Natural killer cell (primary cell): ENCODE results near the gene SEMA6B. TPM values are rescaled to one million over a fixed set of nuclear protein-coding genes. Genes with fewer than 3 reads are reported as not detected.

Experiments
- ATAC-seq, 3 donors: fragments of 150-1000 bp in 2 of 3; fragments of 200-7000 bp in 1 of 3; cut with Tn5 transposase; 1 replicate in 1 of 3; 2 replicates in 2 of 3; pipeline ENCODE4 v1.10.0; 2021; ENCODE audit warnings: mild to moderate bottlenecking in 2 of 3, moderate library complexity in 2 of 3
- DNase-seq, 2 donors: peaks; one replicate each; pipeline versions ENCODE4 v3.0.0 to v3.0.0-alpha.2; 2013 to 2021; ENCODE audit warnings: mixed read lengths in 1 of 2
- H3K27ac ChIP-seq: one replicate; pipeline ENCODE4 v1.5.1; 2013; ENCODE audit warnings: mild to moderate bottlenecking, low read length
- H3K27me3 ChIP-seq: one replicate; pipeline ENCODE4 v1.6.1; 2013; ENCODE audit warnings: low read length; ENCODE audit not compliant: control insufficient read depth, insufficient read depth
- H3K36me3 ChIP-seq: one replicate; pipeline ENCODE4 v1.6.1; 2013; ENCODE audit warnings: low read length; ENCODE audit not compliant: control insufficient read depth, insufficient read depth
- H3K4me1 ChIP-seq: one replicate; pipeline ENCODE4 v1.6.1; 2013; ENCODE audit warnings: low read length; ENCODE audit not compliant: control insufficient read depth, insufficient read depth
- H3K4me3 ChIP-seq: one replicate; pipeline ENCODE4 v1.5.1; 2013; ENCODE audit warnings: low read length
- H3K9me3 ChIP-seq: one replicate; pipeline ENCODE4 v1.6.1; 2013; ENCODE audit warnings: low read length; ENCODE audit not compliant: control insufficient read depth, insufficient read depth
- H3K27ac Mint-ChIP-seq, 2 donors: one replicate each; pipeline ENCODE4 v1.8.0; 2022; ENCODE audit warnings: mild to moderate bottlenecking in 2 of 2, mixed read lengths in 2 of 2, moderate library complexity in 1 of 2
- H3K27me3 Mint-ChIP-seq, 2 donors: one replicate each; pipeline ENCODE4 v1.8.0; 2022; ENCODE audit warnings: low read depth in 2 of 2, mixed read lengths in 2 of 2
- H3K36me3 Mint-ChIP-seq: one replicate; pipeline ENCODE4 v1.8.0; 2022; ENCODE audit warnings: mixed read lengths
- H3K4me1 Mint-ChIP-seq, 2 donors: one replicate each; pipeline ENCODE4 v1.8.0; 2022; ENCODE audit warnings: mixed read lengths in 2 of 2
- H3K4me3 Mint-ChIP-seq: one replicate; pipeline ENCODE4 v1.8.0; 2022; ENCODE audit warnings: mild to moderate bottlenecking, moderate library complexity, mixed read lengths
- H3K9me3 Mint-ChIP-seq, 2 donors: one replicate each; pipeline ENCODE4 v1.8.0; 2022; ENCODE audit warnings: mixed read lengths in 2 of 2
- CTCF ChIP-seq: fragments of 200-600 bp; IDR thresholded peaks from one replicate; pipeline ENCODE4 v1.8.0; 2022; ENCODE audit warnings: antibody characterized with exemption
- WGBS: methylation state at CpG from one replicate; pipeline ENCODE4 v1.1.7; 2013; ENCODE audit warnings: missing lambda C conversion rate; ENCODE audit not compliant: insufficient coverage; 5-methylcytosine and 5-hydroxymethylcytosine counted together
- intact Hi-C: fragments of 100-400 bp; cut with micrococcal nuclease; formaldehyde crosslinking; loops from one replicate; pipeline ENCODE4 v1.14.2; 2022
- total RNA-seq, 4 donors: library from RNA; stranded (reverse); fragments of 120-200 nt in 1 of 4; gene quantifications; one replicate each; pipeline versions ENCODE4 v1.2.3 to v1.2.4, GENCODE V29; 2013 to 2022

The SEMA6B gene
- total RNA-seq, 3 donors from 2014 or later (not counting 1 experiment from before 2014, with no cell fraction given), result 0.50 to 5.4 TPM; not detected in 1

- H3K27me3 Mint-ChIP-seq, result peaks cover 0 to 8% of the 10 kb centered on the region in 2 donors
- H3K9me3 Mint-ChIP-seq, result no peaks in the 10 kb centered on the region
- DNase-seq (no peak), ATAC-seq (no peak)
- no peaks in the 10 kb centered on the region for H3K9me3 ChIP-seq
- H3K4me1 Mint-ChIP-seq, result no peaks in the 10 kb centered on the region
- TF ChIP-seq CTCF, result no peak
- no peaks in the 10 kb centered on the region for H3K36me3 ChIP-seq
- H3K27ac Mint-ChIP-seq, result no peak overlapping the region
- no peak overlapping the region for H3K4me3 Mint-ChIP-seq
- H3K27me3 ChIP-seq, result no peaks in the 10 kb centered on the region
- no peak overlapping the region for H3K4me3 ChIP-seq
- WGBS, result 90% methylated on average over 6 of the region's 6 CpGs
- no peak overlapping the region for H3K27ac ChIP-seq
- no peaks in the 10 kb centered on the region for H3K4me1 ChIP-seq
- no peaks in the 10 kb centered on the region for H3K36me3 Mint-ChIP-seq
- intact Hi-C loops, result no loop called here
These were observed 40.4 kb downstream of the SEMA6B start for GRCh38 chr19:4519172-4519496.

- no peak within 1 kb of the TSS for H3K27ac ChIP-seq
- WGBS, result 84% methylated on average over 34 of the region's 34 CpGs
- no peaks in the 10 kb centered on the region for H3K9me3 ChIP-seq
- no peaks in the 10 kb centered on the region for H3K27me3 ChIP-seq
- no peaks in the 10 kb centered on the region for H3K9me3 Mint-ChIP-seq
- H3K36me3 ChIP-seq, result no peaks in the 10 kb centered on the region
- H3K4me1 Mint-ChIP-seq, result no peaks in the 10 kb centered on the region
- H3K36me3 Mint-ChIP-seq, result no peaks in the 10 kb centered on the region
- DNase-seq (no peak), ATAC-seq (no peak)
- intact Hi-C loops, result no loop called here
- TF ChIP-seq CTCF, result no peak
- no peak within 1 kb of the TSS for H3K27ac Mint-ChIP-seq
- H3K4me1 ChIP-seq, result no peaks in the 10 kb centered on the region
- H3K4me3 Mint-ChIP-seq, result no peak within 1 kb of the TSS
- H3K4me3 ChIP-seq, result no peak within 1 kb of the TSS
- peaks cover 0 to 8% of the 10 kb centered on the region in 2 donors for H3K27me3 Mint-ChIP-seq
These were observed 40.9 kb downstream of the SEMA6B start, which contains the start of gene PLIN4 for GRCh38 chr19:4518345-4519171. PLIN4 (minus strand) TSS chr19:4518486; CDS start chr19:4518272, 214 bp downstream.

- no peaks in the 10 kb centered on the region for H3K9me3 ChIP-seq
- ATAC-seq (no peak), DNase-seq (no peak)
- 83% methylated on average over 24 of the region's 24 CpGs for WGBS
- H3K4me3 ChIP-seq, result no peak overlapping the region
- Mint-ChIP-seq H3K27me3 (peaks cover 0 to 8% of the 10 kb centered on the region in 2 donors), H3K4me1 (no peaks in the 10 kb centered on the region), H3K36me3 (no peaks in the 10 kb centered on the region), H3K4me3 (no peak overlapping the region), H3K9me3 (no peaks in the 10 kb centered on the region), H3K27ac (no peak overlapping the region)
- no peaks in the 10 kb centered on the region for H3K4me1 ChIP-seq
- intact Hi-C loops, result no loop called here
- H3K27me3 ChIP-seq, result no peaks in the 10 kb centered on the region
- H3K27ac ChIP-seq, result no peak overlapping the region
- no peaks in the 10 kb centered on the region for H3K36me3 ChIP-seq
- no peak for TF ChIP-seq CTCF
These were observed 41.9 kb downstream of the SEMA6B start for GRCh38 chr19:4517451-4518057.
